HG03378 (cell line): ENCODE results near the gene KBTBD12.

Experiments
- ATAC-seq: cut with Tn5 transposase; IDR thresholded peaks from one replicate; pipeline ENCODE4 v1.9.1; 2021; ENCODE audit warnings: mild to moderate bottlenecking, moderate library complexity; ENCODE audit not compliant: unreplicated experiment

Gene KBTBD12

GRCh38 chr3:127951276-127951675 is 36.2 kb downstream of the KBTBD12 start:
- no peak for ATAC-seq

GRCh38 chr3:127953091-127954035 is 38.3 kb downstream of the KBTBD12 start:
- no peak for ATAC-seq

- no peak for ATAC-seq
These were observed 39.6 kb downstream of the KBTBD12 start for GRCh38 chr3:127954640-127955039.

GRCh38 chr3:127955728-127956127 is 40.7 kb downstream of the KBTBD12 start:
- no peak for ATAC-seq

GRCh38 chr3:127959041-127959440 is 44.0 kb downstream of the KBTBD12 start:
- ATAC-seq, result no peak

- no peak for ATAC-seq
These were observed 44.8 kb downstream of the KBTBD12 start for GRCh38 chr3:127959873-127960272.

GRCh38 chr3:127960421-127960965 is 45.5 kb downstream of the KBTBD12 start:
- no peak for ATAC-seq

- ATAC-seq, result no peak
These were observed 46.1 kb downstream of the KBTBD12 start for GRCh38 chr3:127961124-127961523.

GRCh38 chr3:127961963-127962362 is 46.9 kb downstream of the KBTBD12 start:
- ATAC-seq, result no peak

- ATAC-seq, result no peak
These were observed 47.9 kb downstream of the KBTBD12 start for GRCh38 chr3:127962937-127963336.

GRCh38 chr3:127964053-127964452 is 49.0 kb downstream of the KBTBD12 start:
- ATAC-seq, result no peak

- no peak for ATAC-seq
These were observed 49.8 kb downstream of the KBTBD12 start for GRCh38 chr3:127964816-127965215.

- no peak for ATAC-seq
These were observed 52.3 kb downstream of the KBTBD12 start for GRCh38 chr3:127967316-127967715.

GRCh38 chr3:127970966-127971592 is 56.0 kb downstream of the KBTBD12 start:
- ATAC-seq, result no peak

- no peak for ATAC-seq
These were observed 59.2 kb downstream of the KBTBD12 start for GRCh38 chr3:127974226-127974625.

GRCh38 chr3:127975153-127976029 is 60.4 kb downstream of the KBTBD12 start:
- ATAC-seq, result no peak

- ATAC-seq, result no peak
These were observed 63.6 kb downstream of the KBTBD12 start for GRCh38 chr3:127978636-127979035.

- no peak for ATAC-seq
These were observed 64.4 kb downstream of the KBTBD12 start for GRCh38 chr3:127979473-127979872.

- no peak for ATAC-seq
These were observed 66.1 kb downstream of the KBTBD12 start for GRCh38 chr3:127981097-127981496.

GRCh38 chr3:127982155-127982554 is 67.1 kb downstream of the KBTBD12 start:
- ATAC-seq, result no peak
